Measurements from ENCODE around the gene THRAP3. TPM values are rescaled to one million over a fixed set of nuclear protein-coding genes. Genes with fewer than 3 reads are reported as not detected.

Gene THRAP3
- total and polyA plus RNA-seq, 9 of the 15 experiments (the other 6 are each of a cell fraction or from before 2014, with no cell fraction given): 66.2 to 135 (median 113) TPM

DNA sequence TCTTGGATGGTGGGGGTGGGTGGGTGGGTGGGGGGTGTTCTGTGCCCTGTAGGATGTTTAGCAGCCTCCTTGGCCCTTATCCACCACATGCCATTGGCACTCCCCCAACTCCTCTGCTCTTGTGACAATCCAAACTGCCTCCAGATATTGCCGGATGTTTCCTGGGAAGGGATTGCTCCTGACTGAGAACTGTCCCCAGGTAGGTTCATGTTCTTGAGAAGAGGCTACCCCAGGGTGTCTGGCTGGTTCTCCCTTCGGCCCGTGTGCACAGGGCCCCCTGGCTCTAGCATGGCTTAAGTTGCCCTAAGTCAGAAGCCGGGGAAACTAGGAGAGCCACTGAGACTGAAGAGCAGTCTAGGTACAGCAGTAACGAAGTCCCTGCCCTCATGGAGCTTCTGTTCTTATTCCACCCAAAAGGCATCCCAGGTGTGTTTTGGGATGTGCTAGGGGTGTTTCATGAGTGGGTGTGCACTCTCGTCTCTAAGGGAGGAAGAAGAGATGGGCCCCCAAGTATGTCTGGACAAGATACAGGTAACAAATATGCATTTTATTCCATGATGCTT, 19.8 kb upstream of the THRAP3 start:
- H2AFZ ChIP-seq (ENCODE audit: low read depth, low read length): no peak overlapping the region
- H3K9me3 ChIP-seq (replicated peaks; ENCODE audit: control insufficient read depth, insufficient read depth, low read depth, low read length): no peaks in the 10 kb centered on the region
- no peaks in the 10 kb centered on the region for H3K79me2 ChIP-seq (ENCODE audit: control insufficient read depth, insufficient read depth, low read length)
- no peak overlapping the region for H3K27ac ChIP-seq (ENCODE audit: extremely low read depth, low read depth, low read length)
- H3K27me3 ChIP-seq (ENCODE audit: control insufficient read depth in 2 of 2, insufficient read depth in 2 of 2, low read length in 2 of 2): no peaks in the 10 kb centered on the region
- TF ChIP-seq SP1 (CRISPR knock-in tag; IDR thresholded peaks at IDR 0.05) (no peak), TRIM28 (IDR thresholded peaks at IDR 0.05) (peak; percentile 78; the same call in 1 of the 2 replicates), ZNF316 (IDR thresholded peaks at IDR 0.05) (peak; percentile 81), TRIM24 (IDR thresholded peaks at IDR 0.05) (peak in 1 of 2 experiments; percentile 56; a peak in 1 of 4 replicates)
- CTCF ChIA-PET (ENCODE audit: low intra/inter-chr PET ratio): no interaction called here
- H4K20me1 ChIP-seq (replicated peaks; ENCODE audit: control insufficient read depth, insufficient read depth, low read length): no peaks in the 10 kb centered on the region
- no peaks in the 10 kb centered on the region for H3K36me3 ChIP-seq (ENCODE audit: control insufficient read depth, insufficient read depth, low read length)
- H3K9me1 ChIP-seq (ENCODE audit: control insufficient read depth, insufficient read depth, low read length): no peaks in the 10 kb centered on the region
- no TSS peak for BruUV-seq (replicated peaks)
- H3K4me3 ChIP-seq: no peak overlapping the region
- intact Hi-C loops (cut with micrococcal nuclease): no loop called here
- no peaks in the 10 kb centered on the region; a peak in 1 of 5 replicates for H3K4me1 ChIP-seq (replicated peaks in 1 of 2; ENCODE audit: control insufficient read depth in 2 of 2, insufficient read depth in 2 of 2, low read length in 2 of 2)
- WGBS (ENCODE audit: insufficient coverage, low coverage, missing lambda C conversion rate): 46% methylated on average over 6 of the region's 6 CpGs
- in situ Hi-C loops (cut with MboI): no loop called here
- FAIRE-seq (no peak), ATAC-seq (no peak), DNase-seq (ENCODE audit: extremely low read depth in 1 of 4, low spot score in 3 of 4) (no peak)
- H3K9ac ChIP-seq (ENCODE audit: insufficient read depth in 1 of 2, low read depth in 2 of 2, low read length in 2 of 2): no peak overlapping the region
- POLR2A ChIA-PET: no interaction called here
- H3K4me2 ChIP-seq (ENCODE audit: insufficient read depth, low read length): no peak overlapping the region

DNA sequence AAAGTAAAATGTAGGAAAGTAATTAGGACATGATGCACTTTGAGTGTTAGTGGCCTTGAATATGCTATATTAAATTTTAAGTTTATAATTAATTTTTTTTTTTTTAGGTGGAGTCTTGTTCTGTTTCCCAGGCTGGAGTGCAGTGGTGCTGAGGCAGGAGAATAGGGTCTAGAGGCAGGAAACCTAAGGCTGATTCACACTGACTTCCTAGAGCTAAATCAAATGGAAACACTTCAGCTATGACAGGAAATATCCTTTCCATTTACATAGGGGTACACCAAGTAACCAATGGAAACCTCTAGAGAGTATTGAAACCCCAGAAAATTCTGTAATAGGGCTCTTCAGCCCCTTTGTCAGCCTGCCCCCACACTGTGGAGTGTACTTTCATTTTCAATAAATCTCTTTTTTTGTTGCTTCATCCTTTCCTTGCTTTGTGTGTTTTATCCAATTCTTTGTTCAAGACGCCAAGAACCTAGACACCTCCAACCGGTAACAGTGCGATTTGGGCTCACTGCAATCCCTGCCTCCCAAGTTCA, 17.9 kb upstream of the THRAP3 start:
- H3K36me3 ChIP-seq (ENCODE audit: control insufficient read depth, insufficient read depth, low read length): no peaks in the 10 kb centered on the region
- no peaks in the 10 kb centered on the region for H3K27me3 ChIP-seq (ENCODE audit: control insufficient read depth in 2 of 2, insufficient read depth in 2 of 2, low read length in 2 of 2)
- H4K20me1 ChIP-seq (replicated peaks; ENCODE audit: control insufficient read depth, insufficient read depth, low read length): no peaks in the 10 kb centered on the region
- no peak overlapping the region for H3K27ac ChIP-seq (ENCODE audit: extremely low read depth, low read depth, low read length)
- H3K4me3 ChIP-seq: no peak overlapping the region
- POLR2A ChIA-PET: interaction anchor here (0.6 to 0.7 kb wide), 2 partner anchors 15 to 18 kb away, joined by 3 read pairs; no protein-coding TSS in a partner anchor
- intact Hi-C loops (cut with micrococcal nuclease) (no loop called here), in situ Hi-C loops (cut with MboI) (no loop called here)
- H3K9me1 ChIP-seq (ENCODE audit: control insufficient read depth, insufficient read depth, low read length): no peaks in the 10 kb centered on the region
- no peak for DNase-seq (ENCODE audit: extremely low read depth in 1 of 4, low spot score in 3 of 4)
- ATAC-seq: no peak
- H3K4me2 ChIP-seq (ENCODE audit: insufficient read depth, low read length): no peak overlapping the region
- CTCF ChIA-PET (ENCODE audit: low intra/inter-chr PET ratio): no interaction called here
- H3K79me2 ChIP-seq (ENCODE audit: control insufficient read depth, insufficient read depth, low read length): no peaks in the 10 kb centered on the region
- no peak overlapping the region for H2AFZ ChIP-seq (ENCODE audit: low read depth, low read length)
- H3K9me3 ChIP-seq (replicated peaks; ENCODE audit: control insufficient read depth, insufficient read depth, low read depth, low read length): no peaks in the 10 kb centered on the region
- 39% methylated on average over 3 of the region's 3 CpGs for WGBS (ENCODE audit: insufficient coverage, low coverage, missing lambda C conversion rate)
- FAIRE-seq: no peak
- no TSS peak for BruUV-seq (replicated peaks)
- H3K4me1 ChIP-seq (replicated peaks in 1 of 2; ENCODE audit: control insufficient read depth in 2 of 2, insufficient read depth in 2 of 2, low read length in 2 of 2): no peaks in the 10 kb centered on the region; a peak in 1 of 5 replicates
- H3K9ac ChIP-seq (ENCODE audit: insufficient read depth in 1 of 2, low read depth in 2 of 2, low read length in 2 of 2): no peak overlapping the region
- no peak for TF ChIP-seq SMAD2 (IDR thresholded peaks at IDR 0.05; ENCODE audit: low read depth, low read length)
- TF ChIP-seq DDX20 (tag; IDR thresholded peaks at IDR 0.05; ENCODE audit: low read depth): no peak
- no peak for TF ChIP-seq BRCA1 (IDR thresholded peaks at IDR 0.05)
- TF ChIP-seq BRCA1 (CRISPR knock-in tag; IDR thresholded peaks at IDR 0.05): no peak
- no peak for TF ChIP-seq MCM7 (IDR thresholded peaks at IDR 0.05)
- TF ChIP-seq, protein P1, sequence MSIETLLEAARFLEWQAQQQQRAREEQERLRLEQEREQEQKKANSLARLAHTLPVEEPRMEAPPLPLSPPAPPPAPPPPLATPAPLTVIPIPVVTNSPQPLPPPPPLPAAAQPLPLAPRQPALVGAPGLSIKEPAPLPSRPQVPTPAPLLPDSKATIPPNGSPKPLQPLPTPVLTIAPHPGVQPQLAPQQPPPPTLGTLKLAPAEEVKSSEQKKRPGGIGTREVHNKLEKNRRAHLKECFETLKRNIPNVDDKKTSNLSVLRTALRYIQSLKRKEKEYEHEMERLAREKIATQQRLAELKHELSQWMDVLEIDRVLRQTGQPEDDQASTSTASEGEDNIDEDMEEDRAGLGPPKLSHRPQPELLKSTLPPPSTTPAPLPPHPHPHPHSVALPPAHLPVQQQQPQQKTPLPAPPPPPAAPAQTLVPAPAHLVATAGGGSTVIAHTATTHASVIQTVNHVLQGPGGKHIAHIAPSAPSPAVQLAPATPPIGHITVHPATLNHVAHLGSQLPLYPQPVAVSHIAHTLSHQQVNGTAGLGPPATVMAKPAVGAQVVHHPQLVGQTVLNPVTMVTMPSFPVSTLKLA (conservative IDR thresholded peaks at IDR 0.05): no peak
- TF ChIP-seq TOE1 (IDR thresholded peaks at IDR 0.05; ENCODE audit: borderline replicate concordance): no peak
- TF ChIP-seq TOE1 (CRISPR knock-in tag; IDR thresholded peaks at IDR 0.05; ENCODE audit: borderline replicate concordance, low read depth): no peak
- no peak for TF ChIP-seq SRSF7 (optimal IDR thresholded peaks at IDR 0.05; ENCODE audit: low read depth, low read length)
- no peak for TF ChIP-seq CCNT2 (IDR thresholded peaks at IDR 0.05; ENCODE audit: borderline replicate concordance, extremely low read depth, insufficient read length, low read depth, low read length)
- no peak for TF ChIP-seq POLR2AphosphoS2 (IDR thresholded peaks at IDR 0.05; ENCODE audit: low read length)
- TF ChIP-seq CREM (IDR thresholded peaks at IDR 0.05; ENCODE audit: low read depth): no peak
- no peak for TF ChIP-seq SPI1 (IDR thresholded peaks at IDR 0.05; ENCODE audit: borderline replicate concordance, low read depth, low read length)
- no peak for TF ChIP-seq ZNF780A (CRISPR knock-in tag; IDR thresholded peaks at IDR 0.05)

Data from K562 (cell line).